Measurements from ENCODE around the gene KSR2.
"Not testable (repeated sequence)": the region's sequence is repeated elsewhere in the genome, so short reads cannot be mapped to it uniquely, and the experiment has no call there.

KSR2 gene

GRCh38 chr12:117967043-117967442 lies 1.7 kb downstream of the KSR2 start:
- no peak for DNase-seq

GRCh38 chr12:117966511-117966910 lies 2.3 kb downstream of the KSR2 start:
- DNase-seq, result no peak

GRCh38 chr12:117963836-117964235 lies 5.0 kb downstream of the KSR2 start:
- DNase-seq, result no peak

GRCh38 chr12:117936722-117937484 lies 31.9 kb downstream of the KSR2 start:
- DNase-seq, result no peak

- no peak for DNase-seq
Observed at GRCh38 chr12:117933545-117933944, 35.2 kb downstream of the KSR2 start.

- no peak for DNase-seq
Observed at GRCh38 chr12:117926391-117926899, 42.3 kb downstream of the KSR2 start.

GRCh38 chr12:117921929-117922777 lies 46.6 kb downstream of the KSR2 start:
- no peak for DNase-seq

GRCh38 chr12:117919479-117919878 lies 49.3 kb downstream of the KSR2 start:
- DNase-seq, result no peak

- DNase-seq, result no peak
Observed at GRCh38 chr12:117914686-117915085, 54.1 kb downstream of the KSR2 start.

- no peak for DNase-seq
Observed at GRCh38 chr12:117912756-117913155, 56.0 kb downstream of the KSR2 start.

- DNase-seq, result no peak
Observed at GRCh38 chr12:117908411-117908810, 60.4 kb downstream of the KSR2 start.

- DNase-seq, result no peak
Observed at GRCh38 chr12:117907108-117907689, 61.6 kb downstream of the KSR2 start.

GRCh38 chr12:117904051-117904450 lies 64.7 kb downstream of the KSR2 start:
- no peak for DNase-seq

- DNase-seq, result no peak
Observed at GRCh38 chr12:117903110-117903840, 65.5 kb downstream of the KSR2 start.

- DNase-seq, result no peak
Observed at GRCh38 chr12:117901631-117902030, 67.2 kb downstream of the KSR2 start.

- DNase-seq, result no peak
Observed at GRCh38 chr12:117900561-117900960, 68.2 kb downstream of the KSR2 start.

- no peak for DNase-seq
Observed at GRCh38 chr12:117897372-117898161, 71.2 kb downstream of the KSR2 start.

GRCh38 chr12:117896009-117896408 lies 72.8 kb downstream of the KSR2 start:
- DNase-seq, result no peak

- DNase-seq, result no peak
Observed at GRCh38 chr12:117892441-117892840, 76.3 kb downstream of the KSR2 start.

- DNase-seq, result not testable (repeated sequence)
Observed at GRCh38 chr12:117891265-117891664, 77.5 kb downstream of the KSR2 start.

- no peak for DNase-seq
Observed at GRCh38 chr12:117890644-117891043, 78.1 kb downstream of the KSR2 start.

- no peak for DNase-seq
Observed at GRCh38 chr12:117890137-117890536, 78.7 kb downstream of the KSR2 start.

Measured in amniotic stem cell (primary cell).